DMS 273 (cell line): Measurements from ENCODE around the gene MAPK8IP3.

Experiments used
- DNase-seq: peaks from one replicate; lab custom pipeline; 2025; ENCODE audit not compliant: unreplicated experiment; lab: John Stamatoyannopoulos, UW

Gene MAPK8IP3

DNA sequence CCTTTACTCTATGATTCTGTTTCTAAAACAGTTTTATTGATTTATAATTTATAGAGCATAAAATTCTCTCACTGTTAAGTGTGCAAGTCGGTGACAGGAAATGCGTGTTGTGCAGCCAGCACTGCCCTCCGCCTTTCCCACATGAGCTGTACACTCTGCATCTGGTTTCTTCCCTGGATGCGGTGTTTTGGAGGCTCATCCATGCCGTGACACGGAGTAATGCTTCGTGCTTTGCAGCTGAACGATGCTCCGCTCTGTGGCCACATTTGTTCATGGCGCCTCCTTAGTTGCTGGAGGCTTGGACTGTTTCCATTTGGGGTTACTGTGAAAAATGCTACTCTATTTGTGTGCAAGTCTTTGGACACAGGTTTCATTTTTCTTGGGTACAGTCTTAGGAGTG is 94.7 kb downstream of the MAPK8IP3 start:
- DNase-seq = no peak

DNA sequence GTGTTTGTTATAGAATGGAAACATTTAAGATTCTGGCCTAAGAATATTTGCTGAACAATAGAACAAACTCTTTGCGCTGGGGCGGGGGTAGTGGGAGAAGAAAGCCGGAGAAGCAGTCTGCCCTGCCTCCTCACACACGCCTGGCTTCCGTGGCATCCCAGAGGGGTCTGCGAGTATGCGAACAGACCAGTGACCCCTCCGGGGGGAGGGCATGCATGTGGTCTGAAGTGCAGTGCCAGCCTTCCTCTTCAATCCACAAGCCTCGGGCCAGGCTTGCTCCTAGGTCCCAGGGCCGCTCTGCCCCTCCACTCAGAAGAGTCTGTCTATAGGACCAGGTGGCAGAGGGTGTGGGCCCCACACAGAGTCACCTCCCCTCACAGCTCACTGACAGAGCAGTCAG is 101.6 kb downstream of the MAPK8IP3 start:
- DNase-seq = no peak

DNA sequence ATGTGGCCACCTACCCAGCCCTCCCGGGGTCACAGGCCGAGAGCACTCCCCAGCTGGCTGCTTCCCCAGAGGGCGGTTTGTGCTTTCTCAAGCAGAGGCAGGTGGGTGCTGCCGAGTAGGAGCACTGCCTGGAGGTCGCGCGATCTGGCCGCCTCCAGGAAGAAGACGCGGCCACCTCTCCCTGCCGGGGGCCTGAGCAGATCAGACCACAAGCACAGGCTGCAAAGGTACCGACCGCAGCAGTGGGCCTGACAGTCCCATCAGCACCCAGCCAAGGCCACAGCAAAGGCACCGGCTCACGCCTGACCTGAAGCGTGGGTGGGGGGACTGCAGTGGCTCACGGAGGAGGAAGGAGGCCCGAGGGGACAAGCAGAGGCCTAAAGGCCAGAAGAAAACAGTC is 102.7 kb downstream of the MAPK8IP3 start:
- no peak for DNase-seq

DNA sequence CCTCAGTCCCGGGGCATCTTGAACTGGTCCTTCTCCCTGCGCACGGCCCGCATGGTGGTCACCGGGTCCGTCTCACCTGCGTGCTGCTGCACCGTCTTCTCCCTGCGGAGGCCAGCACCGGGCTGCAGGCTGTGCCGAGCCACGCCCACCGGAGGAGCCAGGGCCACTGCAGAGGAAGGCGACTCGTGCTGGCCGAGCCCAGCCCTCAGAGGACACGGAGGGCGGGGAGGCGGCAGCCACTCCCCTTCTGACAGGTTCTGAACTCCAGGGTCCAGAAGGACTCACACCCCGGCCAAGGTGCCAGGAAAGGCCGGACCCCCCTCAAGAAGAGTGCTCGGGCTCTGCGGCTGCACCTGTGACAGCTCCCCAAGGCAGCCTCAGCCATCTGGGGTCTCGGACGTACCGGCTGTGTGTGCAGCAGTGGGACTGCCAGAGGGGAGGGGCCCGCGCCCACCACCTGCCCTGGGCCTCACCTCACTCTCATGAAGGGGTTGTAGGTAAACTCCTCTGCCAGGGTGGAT is 103.3 kb downstream of the MAPK8IP3 start:
- no peak for DNase-seq

DNA sequence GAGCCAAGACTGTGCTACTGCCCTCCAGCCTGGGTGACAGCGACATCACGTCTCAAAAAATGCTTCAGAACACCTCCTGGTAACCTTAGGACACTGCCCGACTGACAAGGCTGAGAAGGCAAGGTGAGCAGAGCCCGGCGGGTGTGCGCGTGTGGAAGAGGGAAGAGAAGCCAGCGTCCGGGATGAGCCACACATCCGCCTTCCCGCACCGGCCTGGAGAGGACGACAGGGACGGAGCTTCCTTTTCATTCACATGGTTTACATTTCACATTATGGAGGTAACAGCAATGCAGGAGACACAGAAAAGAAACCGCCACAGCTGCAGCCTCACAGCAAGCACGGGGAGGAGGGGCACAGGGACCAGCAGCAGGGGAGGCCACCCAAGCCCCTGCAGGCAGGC is 104.1 kb downstream of the MAPK8IP3 start:
- no peak for DNase-seq

DNA sequence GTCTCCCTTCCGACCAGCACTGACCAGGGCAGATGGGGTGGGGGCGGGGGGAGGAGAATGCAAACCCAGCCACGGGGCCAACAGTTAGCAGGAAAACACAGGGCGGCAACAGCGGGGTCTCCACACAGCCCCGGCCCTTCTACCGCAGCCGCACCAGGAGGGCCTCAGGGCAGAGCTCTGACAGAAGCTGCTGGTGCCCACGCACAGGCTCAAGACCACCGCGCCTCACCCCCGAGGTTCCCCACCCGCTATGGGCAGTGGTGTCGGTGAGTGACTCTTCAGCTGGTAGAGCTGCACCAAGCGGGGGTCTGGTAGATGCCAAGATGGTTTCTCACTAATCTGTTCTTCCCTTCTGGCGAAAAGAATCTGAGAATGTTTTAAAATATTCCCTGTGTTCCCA is 104.5 kb downstream of the MAPK8IP3 start:
- DNase-seq = no peak

DNA sequence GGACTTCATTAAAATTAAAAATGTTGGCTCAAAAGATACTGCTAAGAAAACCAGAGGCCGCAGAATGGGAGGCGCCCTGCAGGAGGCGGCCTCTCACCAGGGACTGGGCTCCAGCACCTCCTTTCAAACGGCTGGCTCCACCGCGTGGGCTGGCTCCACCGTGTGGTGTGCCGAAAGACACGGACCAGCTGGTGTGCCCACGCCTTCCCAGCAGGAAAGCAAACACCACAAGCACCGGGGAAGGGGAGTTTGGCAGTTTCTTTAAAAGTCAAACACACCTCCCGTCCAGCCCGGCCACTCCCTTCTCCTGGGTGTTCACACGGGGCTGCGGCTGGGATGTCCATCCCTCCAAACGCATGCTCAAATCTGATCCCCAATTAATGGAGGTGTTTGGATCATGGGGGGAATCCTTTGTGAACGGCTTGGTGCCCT is 106.8 kb downstream of the MAPK8IP3 start:
- peak; percentile 96 for DNase-seq

DNA sequence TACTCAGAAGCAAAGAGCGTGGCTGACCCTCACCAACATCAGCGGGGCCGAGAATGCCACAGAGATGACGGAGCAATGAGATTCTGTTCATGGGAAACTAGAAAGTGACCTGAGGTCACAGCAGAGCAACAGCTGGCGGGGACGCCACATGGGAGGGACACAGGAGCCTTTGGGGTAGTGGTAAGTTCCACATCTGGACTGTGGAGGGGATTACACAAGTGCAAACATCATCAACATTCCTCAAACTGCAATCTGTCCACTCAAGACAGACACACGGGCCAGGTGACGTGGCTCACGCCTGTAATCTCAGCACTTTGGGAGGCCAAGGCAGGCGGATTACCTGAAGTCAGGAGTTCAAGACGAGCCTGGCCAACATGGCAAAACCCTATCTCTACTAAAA is 109.5 kb downstream of the MAPK8IP3 start:
- DNase-seq = no peak

DNA sequence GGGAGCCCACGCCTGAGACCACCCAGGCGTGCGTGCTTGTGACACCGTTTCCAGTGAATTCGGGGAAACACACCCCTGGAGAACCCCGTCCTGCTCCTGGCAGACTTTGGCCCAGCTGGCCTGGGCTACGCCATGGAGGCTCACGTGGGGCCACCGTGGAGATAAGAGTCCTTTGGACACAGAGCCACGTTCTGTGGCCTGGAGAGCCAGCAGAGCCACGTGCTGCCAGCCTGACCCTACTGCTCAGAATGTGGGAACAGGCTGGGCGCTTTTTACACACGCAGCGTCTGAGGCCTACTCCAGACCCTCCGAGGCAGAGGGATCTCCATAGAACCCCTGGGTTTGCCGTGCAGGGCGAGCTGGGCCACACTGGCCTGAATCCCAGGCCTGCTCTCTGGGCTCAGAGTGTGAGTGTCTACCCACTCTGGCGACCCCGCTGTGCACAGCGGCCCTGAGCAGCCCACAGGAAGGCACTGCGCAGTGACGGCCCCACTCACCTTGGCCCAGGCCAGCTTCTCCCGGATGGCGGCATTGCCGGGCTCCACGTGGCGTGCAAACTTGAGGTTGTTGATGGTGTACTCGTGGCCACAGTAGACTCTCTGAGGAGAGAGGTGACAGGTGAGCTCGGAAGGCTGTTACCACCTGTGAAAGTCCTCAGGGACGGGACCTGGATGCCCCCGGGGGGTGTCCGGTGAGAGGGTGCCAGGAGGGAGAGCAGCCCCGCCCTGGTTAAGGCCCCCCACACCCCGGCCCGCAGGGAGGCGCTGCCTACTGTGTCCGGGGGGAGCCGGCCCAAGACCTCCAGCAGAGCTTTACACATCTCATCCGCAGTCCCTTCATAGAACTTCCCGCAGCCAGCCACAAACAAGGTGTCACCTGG is 110.6 kb downstream of the MAPK8IP3 start:
- no peak for DNase-seq

DNA sequence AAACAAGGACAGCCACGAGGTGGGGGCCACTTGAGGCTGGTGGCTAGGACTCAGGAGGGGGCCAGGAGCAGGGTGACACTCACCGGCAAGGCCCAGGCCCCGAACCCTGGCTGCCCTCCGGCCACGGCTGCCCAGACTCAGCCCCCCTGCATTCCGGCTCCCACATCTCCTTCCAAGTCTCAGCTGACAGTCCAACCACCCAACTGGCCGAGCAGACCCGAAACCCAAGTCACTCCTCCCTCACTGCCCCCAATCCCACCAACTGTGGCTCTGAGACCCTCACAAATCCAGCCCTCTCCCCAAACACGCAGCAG is 111.2 kb downstream of the MAPK8IP3 start:
- DNase-seq = no peak

DNA sequence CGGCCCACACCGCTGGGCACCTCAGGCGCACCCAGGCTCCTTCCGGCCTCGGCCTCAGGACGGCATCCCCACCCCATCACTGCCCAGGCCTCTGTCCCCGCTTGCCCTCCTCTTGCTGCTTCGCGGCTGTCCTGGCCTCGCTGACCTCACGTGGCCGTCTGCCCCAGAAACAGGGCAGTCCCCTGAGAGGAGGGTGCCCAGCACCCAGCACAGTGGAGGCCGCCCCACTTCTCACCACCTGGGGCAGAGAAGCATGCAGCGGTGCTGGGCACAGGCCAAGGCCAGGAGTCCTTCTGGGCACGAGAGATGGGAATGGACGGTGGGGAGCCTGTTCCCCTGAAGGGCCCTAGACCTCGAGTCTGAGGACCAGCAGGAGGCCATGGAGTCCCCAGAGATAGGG is 111.7 kb downstream of the MAPK8IP3 start:
- DNase-seq = no peak

DNA sequence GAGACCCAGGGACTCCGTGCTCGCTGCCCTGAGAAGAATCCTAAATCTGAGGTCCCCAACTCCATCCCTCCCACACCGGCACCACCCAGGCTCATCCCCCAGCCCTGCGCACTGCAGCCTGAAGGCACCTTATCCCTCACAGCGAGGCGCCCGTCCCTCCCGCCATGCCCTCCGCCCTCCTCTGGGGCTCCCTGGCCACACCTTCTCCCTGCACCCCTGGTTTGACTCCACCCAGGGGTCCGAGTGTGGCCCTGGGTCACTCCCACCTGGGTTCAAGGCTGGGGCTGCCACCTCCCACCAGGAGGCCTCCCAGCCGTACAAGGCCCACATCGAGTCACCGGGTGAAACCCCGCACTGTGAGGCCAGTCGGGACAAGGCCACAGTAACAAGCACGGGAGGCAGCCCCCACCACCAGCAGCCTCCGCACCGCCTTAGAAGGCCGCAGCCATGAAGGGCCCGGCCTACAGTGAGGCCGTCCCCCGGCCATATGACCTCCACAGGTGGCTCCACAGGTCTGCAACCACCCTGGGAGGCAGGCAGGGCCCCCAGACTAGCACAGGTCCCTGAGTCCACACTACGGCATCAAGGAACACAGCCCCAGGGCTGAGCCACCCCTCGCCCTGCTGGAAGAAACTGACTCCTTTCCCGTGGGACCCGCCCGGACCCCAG is 112.3 kb downstream of the MAPK8IP3 start:
- DNase-seq = no peak

DNA sequence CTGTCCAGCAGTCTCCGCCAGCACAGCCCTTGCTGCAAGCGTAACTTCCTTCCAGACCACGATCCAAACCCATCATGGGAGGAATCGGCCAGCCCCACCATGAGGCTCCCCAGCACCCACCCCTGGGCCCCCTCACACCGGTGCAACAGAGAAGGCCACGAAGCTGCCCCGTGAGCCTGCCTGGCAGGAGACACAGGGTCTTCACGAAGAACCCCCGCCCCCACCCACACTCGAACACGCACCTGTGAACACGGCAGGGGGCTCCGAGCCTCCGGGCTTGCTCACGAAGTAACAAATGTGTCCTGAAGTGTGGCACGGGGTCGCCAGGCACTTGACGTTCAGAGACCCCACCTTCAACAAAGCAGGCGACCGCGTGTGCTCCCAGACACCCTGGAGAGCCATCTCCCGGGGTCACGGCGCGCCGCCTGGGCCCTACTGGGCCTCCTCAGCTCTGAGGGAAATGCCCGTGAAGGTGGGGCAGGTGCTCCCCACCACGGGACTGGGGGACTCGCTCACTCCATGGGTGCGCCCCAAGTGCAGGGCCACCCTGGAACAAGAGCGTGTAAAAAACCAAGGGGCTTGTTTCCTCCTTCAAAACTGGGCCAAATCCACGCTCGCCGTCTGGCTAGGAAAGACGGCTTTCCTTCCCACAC is 113.0 kb downstream of the MAPK8IP3 start:
- DNase-seq = no peak

DNA sequence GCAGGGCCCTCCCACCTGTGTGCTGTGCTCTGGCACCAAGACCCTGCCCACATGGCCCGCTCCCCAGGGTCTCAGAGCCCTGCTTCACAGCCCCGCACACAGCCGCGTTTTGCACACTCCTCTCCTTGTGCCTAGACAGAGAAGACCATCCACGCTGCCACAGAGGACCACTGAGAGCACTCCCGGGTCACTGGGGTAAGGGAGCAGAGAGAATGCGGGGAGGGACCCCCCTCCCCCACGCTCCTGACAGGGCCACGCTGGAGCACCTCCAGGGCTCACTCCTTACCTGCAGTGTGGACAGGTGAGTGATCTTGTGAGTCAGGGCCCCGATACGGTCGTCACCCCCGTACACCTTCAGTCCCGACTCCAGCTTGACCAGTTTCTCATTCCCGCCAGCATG is 113.6 kb downstream of the MAPK8IP3 start:
- DNase-seq = no peak
